GM19239 (cell line): ENCODE data around the gene SEBOX.

Experiments used
- DNase-seq: peaks from one replicate; pipeline ENCODE4 v3.0.0; 2011; ENCODE audit warnings: low spot score; ENCODE audit not compliant: insufficient read length
- FAIRE-seq: peaks from 2 replicates; lab custom pipeline; 2011; peaks lifted over from hg19 to GRCh38; lab: Jason Lieb, UNC

Gene SEBOX

GRCh38 chr17:28369684-28370034 is 4.7 kb upstream of the SEBOX start:
- no peak for FAIRE-seq
- no peak for DNase-seq

DNA sequence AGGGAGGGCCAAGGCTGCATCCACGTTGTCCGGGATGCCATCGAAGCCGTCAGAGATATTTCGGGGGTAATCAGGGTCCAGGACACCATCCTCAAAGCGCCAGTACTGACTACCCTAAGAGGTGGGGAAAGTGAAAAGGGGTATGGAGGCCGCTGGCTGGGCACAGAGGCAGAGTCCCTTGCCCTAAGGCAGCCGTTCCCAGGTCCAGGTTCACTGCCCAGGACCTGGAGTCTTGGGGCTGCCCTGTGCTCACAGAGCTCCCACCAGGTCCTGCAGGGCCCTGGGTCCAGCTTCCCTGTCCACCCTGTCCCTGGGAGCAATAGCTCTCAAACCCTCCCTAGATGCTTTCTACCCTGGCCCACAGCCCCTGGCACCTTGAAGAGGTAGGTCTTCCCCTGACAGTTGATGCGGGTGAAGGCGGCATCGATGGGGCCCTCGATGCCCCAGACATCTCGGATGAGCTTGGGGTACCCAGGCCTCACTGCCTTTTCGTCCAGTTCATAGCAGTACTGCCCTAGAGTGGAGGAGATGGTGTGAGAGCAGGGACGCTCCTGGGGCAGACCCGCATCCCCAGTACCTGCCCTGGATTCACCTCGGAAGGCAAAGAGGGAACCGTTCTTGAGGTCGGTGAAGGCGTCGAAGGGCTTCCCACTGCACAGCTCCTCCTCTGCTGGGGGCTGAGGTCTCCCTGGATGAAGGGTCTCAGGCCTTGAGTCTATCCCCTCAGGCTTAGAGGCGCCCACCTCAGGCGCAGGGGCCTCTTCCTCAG is 4.1 kb upstream of the SEBOX start:
- DNase-seq (no peak), FAIRE-seq (no peak)

- FAIRE-seq: no peak
- DNase-seq: no peak
These were observed 3.4 kb upstream of the SEBOX start for GRCh38 chr17:28368306-28368831.

- FAIRE-seq (no peak), DNase-seq (no peak)
These were observed 2.8 kb upstream of the SEBOX start for GRCh38 chr17:28367641-28368305.

DNA sequence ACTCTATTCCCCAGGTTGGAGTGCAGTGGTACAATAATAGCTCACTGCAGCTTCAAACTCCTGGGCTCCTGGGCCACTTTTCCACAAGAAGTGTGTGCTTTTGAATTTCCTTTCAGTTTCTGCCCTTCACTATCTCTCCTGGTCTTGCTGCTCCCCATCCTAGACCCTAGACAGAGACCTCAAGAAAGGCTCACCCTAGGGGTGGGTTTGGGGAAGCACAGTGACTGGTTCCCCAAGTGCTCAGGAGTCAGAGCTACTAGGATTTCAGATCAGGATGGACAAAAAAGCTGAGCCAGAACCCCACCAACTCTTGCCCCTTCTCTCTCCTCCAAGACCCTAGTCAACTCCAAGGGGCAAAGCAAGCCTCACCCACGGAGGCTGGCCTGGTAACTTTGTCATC is 1.6 kb upstream of the SEBOX start:
- FAIRE-seq (no peak), DNase-seq (no peak)

DNA sequence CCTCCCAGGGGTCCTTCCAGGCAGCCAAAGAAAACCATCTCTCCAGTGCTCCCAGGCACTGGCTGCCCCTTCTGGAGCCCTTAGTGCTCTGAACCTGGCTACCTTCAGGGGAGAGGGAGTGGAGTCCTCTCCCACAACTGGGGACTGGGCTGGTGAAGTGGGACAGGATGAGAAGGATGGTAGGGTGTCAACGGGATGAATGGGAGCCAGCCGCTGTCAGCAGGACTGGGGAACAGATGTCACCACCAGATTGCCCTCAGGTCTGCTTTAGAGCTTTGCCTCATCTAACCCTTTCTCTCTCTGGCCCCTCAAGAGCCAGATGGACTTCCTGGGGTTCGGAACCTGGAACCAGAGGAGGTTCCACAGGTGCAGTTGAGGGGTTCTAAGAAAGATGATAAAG is 488 bp upstream of the SEBOX start:
- no peak for FAIRE-seq
- no peak for DNase-seq

GRCh38 chr17:28363776-28364650 is 986 bp downstream of the SEBOX start:
- FAIRE-seq: no peak

DNA sequence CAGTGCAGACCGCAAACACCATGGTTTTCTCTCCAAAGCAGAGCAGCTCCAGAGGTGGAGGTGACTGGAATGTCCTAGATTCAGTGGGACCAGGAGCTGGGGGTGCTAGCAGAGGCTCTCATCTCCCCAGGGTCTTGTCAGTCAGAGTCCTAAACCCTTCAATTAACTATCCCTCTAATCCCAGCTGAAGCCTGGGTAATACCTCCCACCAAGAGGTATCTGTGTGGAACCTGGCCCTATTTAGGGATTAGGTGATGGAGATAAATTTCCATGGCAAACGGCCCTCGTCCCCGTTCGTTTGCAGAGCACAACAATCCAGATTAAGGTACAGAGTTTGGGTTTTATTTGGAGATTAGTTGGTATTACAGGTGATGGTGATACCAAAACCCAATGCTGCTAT is 1.8 kb downstream of the SEBOX start:
- no peak for FAIRE-seq
- no peak for DNase-seq

More at GRCh38 chr17:28363776-28364650, 986 bp downstream of the SEBOX start:
- no peak for DNase-seq

DNA sequence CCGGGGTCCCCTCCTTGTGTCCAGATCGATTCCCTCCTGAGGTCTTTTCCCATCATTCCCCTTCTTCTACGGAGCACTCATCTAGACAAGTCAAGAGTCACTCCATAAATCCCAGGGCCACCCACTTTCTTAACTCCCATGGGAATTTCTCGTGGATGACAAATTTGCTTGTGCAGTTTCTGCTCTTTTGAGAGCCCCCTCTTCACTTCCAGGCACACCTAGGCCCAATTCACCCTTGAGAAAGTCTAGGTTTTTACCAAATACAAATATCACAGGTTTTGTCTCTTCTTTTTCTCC is 7.2 kb downstream of the SEBOX start:
- no peak for FAIRE-seq
- no peak for DNase-seq

DNA sequence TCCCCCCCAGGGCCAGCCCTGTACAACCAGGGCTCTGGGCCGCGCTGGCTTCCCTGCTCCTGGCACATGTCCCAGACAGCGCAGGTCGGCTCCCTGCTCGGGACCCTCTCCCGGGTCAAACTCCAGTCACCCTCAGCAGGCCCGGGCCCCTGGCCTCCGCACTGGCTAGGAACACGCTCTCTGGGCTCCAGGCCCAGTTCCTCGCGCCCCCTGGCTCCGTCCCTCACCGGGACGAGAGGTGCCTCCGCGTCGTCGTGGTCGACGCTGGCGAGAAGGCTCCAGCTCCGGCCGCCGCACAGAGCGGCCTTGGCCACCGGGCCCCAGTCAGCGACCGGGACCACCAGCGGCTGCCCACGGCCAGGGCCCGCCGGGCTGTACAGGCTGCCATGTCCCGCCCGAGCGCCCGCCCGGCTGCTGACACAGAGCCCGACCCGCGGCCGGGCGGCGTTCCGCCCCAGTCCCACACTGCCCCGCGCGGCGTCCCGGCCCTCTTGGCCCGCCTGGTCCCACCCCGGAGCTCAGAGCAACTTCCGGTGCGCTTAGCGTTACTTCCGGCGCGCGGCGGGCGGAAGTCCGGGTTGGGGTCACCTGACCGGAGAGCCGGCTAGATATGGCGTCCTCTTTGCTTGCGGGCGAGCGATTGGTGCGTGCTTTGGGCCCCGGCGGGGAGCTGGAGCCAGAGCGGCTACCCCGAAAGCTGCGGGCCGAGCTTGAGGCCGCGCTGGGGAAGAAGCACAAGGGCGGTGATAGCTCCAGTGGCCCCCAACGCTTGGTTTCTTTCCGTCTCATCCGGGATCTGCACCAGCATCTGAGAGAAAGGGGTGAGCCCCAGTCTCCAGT is 7.7 kb downstream of the SEBOX start, which contains the start of gene POLDIP2:
Gene POLDIP2, minus strand, starts transcription at position 467 of the 840 bp plus-strand sequence. Its CDS starts 79 bp downstream, at position 388.
- FAIRE-seq: peak; percentile 92
- peak; percentile 96 for DNase-seq

DNA sequence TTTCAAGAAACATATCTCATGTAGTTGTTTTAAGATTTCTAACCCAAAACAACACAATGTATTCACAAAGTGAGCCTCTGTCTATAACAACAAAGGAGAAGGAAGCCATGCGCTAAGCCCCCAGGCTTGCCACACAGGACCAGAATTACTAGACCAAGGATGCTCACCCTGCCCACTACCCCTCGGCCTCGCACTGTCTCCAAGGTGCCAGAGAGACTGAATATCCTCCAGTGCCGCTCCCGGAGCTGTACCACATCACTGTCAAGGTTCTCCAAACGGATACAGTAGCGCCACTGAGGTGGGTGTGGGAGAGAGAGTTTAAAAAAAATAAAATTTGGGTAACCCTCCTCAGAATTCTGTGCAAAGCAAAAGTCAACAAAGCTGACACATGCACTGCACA is 14.7 kb downstream of the SEBOX start:
- DNase-seq: no peak
- no peak for FAIRE-seq

GRCh38 chr17:28348979-28349378 is 16.0 kb downstream of the SEBOX start:
- FAIRE-seq (no peak), DNase-seq (no peak)

DNA sequence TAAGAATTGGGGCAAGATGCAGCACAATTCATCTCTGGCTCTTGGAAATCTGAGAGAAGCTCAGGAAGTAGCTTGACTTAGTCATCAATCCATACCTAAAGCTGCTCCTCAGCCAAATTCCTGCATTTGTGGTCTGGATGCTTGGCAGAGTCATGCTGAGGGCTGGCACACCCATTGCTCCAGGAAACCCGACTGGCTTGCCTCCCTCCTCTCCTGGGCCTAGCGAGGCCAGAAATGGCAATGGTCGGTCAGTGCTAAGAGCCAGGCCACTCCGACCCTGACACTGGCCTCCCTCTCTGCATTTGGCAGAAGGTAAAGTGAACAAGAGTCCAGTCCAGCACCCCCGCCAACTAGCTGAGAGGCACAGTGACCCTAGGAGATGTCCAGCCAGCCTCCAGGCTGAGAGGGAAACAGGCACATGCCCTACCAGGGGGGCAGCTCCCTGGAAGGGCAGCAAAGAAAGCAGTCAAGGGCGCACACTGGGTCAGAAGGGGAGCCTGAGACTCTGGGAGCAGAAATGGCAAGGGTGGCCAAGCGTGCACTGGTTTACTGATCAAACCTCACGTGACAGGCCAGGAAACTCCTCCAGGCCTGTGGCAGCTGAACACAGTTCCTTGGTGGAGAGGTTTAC is 17.6 kb downstream of the SEBOX start:
- FAIRE-seq (no peak), DNase-seq (no peak)

GRCh38 chr17:28346746-28347246 is 18.2 kb downstream of the SEBOX start:
- FAIRE-seq (no peak), DNase-seq (no peak)

- DNase-seq: no peak
- FAIRE-seq: no peak
These were observed 18.8 kb downstream of the SEBOX start for GRCh38 chr17:28346199-28346580.

DNA sequence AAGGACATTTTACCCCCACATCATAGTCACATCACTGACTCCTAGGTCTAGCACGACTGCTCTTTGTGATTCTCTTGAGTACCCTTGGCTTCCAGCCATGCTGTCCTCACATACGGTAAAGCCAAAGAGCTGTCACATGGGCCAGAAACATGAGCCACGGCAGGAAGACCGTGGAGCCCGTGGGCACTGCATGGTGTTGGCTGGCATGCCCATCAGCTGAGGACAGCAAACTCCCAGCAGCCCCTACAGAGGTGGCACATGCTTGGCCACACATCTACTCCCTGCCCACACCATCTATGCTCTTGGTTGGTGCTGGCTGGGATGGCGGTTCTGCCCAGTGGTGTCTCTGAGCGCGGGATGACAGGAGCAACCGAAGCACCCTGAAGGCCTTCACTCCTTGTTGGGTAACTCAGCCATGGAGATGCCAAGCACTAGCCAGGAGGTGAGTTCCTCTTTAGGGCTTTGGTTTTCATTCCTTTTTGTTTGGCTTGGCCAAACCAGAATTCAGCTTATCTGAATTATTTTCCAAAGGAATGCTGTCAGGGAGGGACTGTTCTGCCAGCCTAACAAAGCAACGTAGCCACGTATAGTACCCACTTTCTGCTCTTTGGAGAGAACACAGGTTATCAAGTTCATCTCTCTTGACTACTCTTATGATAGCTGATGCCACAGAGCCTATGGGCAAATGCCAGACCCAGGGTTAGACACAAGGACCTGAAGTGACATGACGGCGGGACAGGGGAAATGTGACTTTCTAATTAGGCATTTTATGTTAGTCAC is 19.4 kb downstream of the SEBOX start:
- FAIRE-seq: no peak
- no peak for DNase-seq

DNA sequence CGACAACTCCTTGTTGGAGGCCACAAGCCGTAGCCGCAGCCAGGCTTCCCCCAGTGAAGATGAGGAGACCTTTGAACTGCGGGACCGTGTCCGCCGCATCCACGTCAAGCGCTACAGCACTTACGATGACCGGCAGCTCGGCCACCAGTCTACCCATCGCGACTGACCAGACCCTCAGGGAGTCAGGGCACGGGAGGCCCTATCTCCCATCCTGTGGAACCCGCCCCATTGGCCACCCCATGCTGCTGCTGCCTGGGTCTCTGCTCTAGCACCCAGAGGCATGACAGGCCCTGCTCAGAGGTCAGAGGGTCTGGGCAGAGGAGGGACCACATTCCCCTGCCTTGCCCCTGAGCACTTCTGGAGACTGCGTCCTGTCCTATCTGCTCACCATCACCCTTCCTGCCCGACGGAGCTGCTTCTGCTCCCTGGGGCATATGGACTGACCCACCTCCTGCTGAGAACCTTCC is 20.5 kb downstream of the SEBOX start:
- no peak for DNase-seq
- no peak for FAIRE-seq

DNA sequence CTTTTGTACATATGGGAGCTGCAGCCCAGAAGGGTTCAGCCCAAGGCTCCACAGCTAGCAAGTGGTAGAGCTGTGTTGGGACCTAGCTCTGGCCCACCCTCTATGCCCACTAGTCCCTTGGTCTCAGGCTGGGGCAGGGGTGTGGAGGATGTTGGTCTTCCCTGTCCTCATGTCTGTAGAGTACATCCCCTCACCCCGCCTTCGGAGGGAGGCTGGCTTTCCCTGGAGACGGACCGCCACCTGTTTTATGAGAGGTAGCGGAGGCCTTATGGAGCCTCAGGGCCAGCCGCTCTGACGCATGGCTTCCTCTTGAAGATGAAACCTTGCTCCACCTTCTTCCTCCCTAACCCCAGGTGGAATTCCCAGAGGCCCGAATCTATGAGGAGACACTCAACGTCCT is 21.0 kb downstream of the SEBOX start:
- FAIRE-seq (no peak), DNase-seq (no peak)
